HL-60 (cell line): ENCODE data around the gene TLCD1.
"Not testable (repeated sequence)": the region's sequence is repeated elsewhere in the genome, so short reads cannot be mapped to it uniquely, and the experiment has no call there.

Experiments used
- DNase-seq, 2 experiments: peaks; one replicate each; pipeline ENCODE4 v3.0.0-alpha.2; 2010 to 2020; ENCODE audit warnings: low read depth in 1 of 2, low spot score in 1 of 2
- H3K27ac ChIP-seq: fragments of 250-450 bp; sonication (Bioruptor Pico); replicated peaks from 2 replicates; pipeline ENCODE4 v1.5.1; 2020; ENCODE audit warnings: mild to moderate bottlenecking, moderate library complexity
- H3K27me3 ChIP-seq: fragments of 250-450 bp; sonication (Bioruptor Pico); 2 replicates; pipeline ENCODE4 v1.5.1; 2021; ENCODE audit warnings: mild to moderate bottlenecking, moderate library complexity; ENCODE audit not compliant: insufficient read depth, poor library complexity, severe bottlenecking
- H3K4me3 ChIP-seq: replicated peaks from 2 replicates; pipeline ENCODE4 v1.5.1; 2011; ENCODE audit warnings: mild to moderate bottlenecking, control low read depth, low read length; ENCODE audit not compliant: insufficient read depth
- GABPA ChIP-seq: IDR thresholded peaks from 2 replicates; pipeline ENCODE4 v1.6.1; 2012; ENCODE audit warnings: low read depth
- POLR2AphosphoS5 ChIP-seq: IDR thresholded peaks from 2 replicates; pipeline ENCODE4 v1.6.1; 2012; ENCODE audit warnings: low read depth
- SPI1 ChIP-seq: IDR thresholded peaks from 2 replicates; pipeline ENCODE4 v1.6.1; 2012; ENCODE audit warnings: low read depth, mild to moderate bottlenecking, borderline replicate concordance
- TF ChIP-seq, protein P1 (sequence below): IDR thresholded peaks from one replicate; pipeline ENCODE4 v1.5.1; 2011; ENCODE audit warnings: low read length, control low read depth, inconsistent platforms; ENCODE audit not compliant: insufficient read depth
- TF ChIP-seq, protein P2 (sequence below): IDR thresholded peaks from 2 replicates; pipeline ENCODE4 v1.6.1; 2012; ENCODE audit warnings: low read depth; ENCODE audit not compliant: insufficient replicate concordance

TLCD1 gene

DNA sequence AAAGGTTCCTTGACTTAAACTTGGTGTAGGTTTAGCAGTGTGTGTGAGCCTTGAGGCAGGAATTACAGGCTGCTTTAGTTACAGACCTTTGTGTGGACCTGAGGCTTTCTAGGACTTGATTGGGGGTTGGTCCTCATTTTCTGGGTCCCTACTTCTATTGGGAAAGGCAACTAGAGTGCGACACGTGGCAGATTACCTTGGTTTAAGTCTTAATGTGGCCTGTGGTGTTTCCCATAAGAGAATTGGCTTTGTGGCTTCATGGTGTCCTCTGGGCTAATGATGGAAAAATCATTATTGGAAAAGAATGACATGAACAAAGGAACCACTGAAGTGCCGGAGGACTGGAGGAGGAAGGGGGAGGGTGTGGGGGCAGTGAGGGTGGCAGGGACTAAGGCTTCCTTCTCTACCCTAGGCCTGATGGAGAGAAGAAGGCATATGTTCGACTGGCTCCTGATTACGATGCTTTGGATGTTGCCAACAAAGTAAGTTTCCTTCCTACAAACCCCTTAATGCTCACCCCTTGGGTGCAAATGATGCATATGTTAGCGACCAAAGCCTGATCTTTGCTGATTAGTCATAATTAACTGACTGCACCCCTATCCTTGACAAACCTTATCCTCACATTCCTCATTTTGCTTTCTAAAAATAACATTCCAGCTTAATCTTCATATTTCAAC is 2.7 kb downstream of the TLCD1 start:
- Histone ChIP-seq H3K4me3 (peak overlapping the region; percentile 76), H3K27me3 (no peaks in the 10 kb centered on the region), H3K27ac (no peak overlapping the region)
- no peak for TF ChIP-seq SPI1
- TF ChIP-seq, protein P1, sequence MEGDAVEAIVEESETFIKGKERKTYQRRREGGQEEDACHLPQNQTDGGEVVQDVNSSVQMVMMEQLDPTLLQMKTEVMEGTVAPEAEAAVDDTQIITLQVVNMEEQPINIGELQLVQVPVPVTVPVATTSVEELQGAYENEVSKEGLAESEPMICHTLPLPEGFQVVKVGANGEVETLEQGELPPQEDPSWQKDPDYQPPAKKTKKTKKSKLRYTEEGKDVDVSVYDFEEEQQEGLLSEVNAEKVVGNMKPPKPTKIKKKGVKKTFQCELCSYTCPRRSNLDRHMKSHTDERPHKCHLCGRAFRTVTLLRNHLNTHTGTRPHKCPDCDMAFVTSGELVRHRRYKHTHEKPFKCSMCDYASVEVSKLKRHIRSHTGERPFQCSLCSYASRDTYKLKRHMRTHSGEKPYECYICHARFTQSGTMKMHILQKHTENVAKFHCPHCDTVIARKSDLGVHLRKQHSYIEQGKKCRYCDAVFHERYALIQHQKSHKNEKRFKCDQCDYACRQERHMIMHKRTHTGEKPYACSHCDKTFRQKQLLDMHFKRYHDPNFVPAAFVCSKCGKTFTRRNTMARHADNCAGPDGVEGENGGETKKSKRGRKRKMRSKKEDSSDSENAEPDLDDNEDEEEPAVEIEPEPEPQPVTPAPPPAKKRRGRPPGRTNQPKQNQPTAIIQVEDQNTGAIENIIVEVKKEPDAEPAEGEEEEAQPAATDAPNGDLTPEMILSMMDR = no peak
- TF ChIP-seq POLR2AphosphoS5 = no peak
- no peak for TF ChIP-seq GABPA
- TF ChIP-seq, protein P2, sequence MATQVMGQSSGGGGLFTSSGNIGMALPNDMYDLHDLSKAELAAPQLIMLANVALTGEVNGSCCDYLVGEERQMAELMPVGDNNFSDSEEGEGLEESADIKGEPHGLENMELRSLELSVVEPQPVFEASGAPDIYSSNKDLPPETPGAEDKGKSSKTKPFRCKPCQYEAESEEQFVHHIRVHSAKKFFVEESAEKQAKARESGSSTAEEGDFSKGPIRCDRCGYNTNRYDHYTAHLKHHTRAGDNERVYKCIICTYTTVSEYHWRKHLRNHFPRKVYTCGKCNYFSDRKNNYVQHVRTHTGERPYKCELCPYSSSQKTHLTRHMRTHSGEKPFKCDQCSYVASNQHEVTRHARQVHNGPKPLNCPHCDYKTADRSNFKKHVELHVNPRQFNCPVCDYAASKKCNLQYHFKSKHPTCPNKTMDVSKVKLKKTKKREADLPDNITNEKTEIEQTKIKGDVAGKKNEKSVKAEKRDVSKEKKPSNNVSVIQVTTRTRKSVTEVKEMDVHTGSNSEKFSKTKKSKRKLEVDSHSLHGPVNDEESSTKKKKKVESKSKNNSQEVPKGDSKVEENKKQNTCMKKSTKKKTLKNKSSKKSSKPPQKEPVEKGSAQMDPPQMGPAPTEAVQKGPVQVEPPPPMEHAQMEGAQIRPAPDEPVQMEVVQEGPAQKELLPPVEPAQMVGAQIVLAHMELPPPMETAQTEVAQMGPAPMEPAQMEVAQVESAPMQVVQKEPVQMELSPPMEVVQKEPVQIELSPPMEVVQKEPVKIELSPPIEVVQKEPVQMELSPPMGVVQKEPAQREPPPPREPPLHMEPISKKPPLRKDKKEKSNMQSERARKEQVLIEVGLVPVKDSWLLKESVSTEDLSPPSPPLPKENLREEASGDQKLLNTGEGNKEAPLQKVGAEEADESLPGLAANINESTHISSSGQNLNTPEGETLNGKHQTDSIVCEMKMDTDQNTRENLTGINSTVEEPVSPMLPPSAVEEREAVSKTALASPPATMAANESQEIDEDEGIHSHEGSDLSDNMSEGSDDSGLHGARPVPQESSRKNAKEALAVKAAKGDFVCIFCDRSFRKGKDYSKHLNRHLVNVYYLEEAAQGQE = no peak
- DNase-seq = peak in 1 of 2 experiments; percentile 39

DNA sequence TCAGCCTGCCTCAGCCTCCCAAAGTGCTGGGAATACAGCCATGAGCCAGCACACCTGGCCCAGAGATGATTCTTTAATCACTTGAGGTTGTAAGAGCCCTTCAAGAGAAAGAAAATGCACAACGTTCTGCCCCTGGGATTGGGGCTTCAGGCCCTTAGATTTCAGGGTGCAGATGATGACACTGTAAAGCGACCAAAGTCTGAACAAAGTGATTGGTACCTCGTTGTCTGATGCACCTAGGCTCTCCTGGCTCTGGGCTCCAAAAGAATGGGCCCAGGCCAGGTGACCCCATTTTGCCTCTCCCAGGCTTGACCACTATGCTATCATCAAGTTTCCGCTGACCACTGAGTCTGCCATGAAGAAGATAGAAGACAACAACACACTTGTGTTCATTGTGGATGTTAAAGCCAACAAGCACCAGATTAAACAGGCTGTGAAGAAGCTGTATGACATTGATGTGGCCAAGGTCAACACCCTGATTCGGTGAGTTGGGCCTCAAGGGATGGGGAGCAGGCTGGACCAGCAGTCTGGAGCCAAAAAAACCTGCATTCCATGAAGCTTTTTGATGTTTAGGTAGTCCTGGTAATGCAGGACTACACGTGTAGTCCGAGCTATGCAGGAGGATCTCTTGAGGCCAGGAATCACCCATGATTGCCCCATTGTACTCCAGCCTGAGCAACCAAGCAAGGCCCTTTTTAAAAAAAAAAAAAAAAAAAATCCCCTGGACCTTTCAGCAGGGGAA is 3.4 kb downstream of the TLCD1 start:
- Histone ChIP-seq H3K27ac (peak overlapping the region; percentile 96), H3K27me3 (peaks cover 2% of the 10 kb centered on the region), H3K4me3 (peak overlapping the region; percentile 76)
- TF ChIP-seq, protein P1 = no peak
- TF ChIP-seq SPI1 (no peak), GABPA (no peak), POLR2AphosphoS5 (no peak)
- TF ChIP-seq, protein P2 = no peak
- DNase-seq = no peak

DNA sequence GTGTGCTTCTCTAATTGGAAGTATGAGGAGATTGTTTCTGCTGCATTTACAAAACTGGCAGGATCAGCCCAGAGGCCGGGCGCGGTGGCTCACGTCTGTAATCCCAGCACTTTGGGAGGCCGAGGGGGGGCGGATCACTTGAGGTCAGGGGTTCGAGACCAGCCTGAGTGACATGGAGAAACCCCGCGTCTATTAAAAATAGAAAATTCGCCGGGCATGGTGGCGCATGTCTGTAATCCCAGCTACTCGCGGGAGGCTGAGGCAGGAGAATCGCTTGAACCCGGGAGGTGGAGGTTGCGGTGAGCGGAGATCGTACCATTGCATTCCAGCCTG is 5.1 kb downstream of the TLCD1 start:
- H3K27me3 ChIP-seq, DNase-seq: not testable (repeated sequence)
- H3K27ac ChIP-seq = peak overlapping the region; percentile 96
- H3K4me3 ChIP-seq = peak overlapping the region; percentile 76

DNA sequence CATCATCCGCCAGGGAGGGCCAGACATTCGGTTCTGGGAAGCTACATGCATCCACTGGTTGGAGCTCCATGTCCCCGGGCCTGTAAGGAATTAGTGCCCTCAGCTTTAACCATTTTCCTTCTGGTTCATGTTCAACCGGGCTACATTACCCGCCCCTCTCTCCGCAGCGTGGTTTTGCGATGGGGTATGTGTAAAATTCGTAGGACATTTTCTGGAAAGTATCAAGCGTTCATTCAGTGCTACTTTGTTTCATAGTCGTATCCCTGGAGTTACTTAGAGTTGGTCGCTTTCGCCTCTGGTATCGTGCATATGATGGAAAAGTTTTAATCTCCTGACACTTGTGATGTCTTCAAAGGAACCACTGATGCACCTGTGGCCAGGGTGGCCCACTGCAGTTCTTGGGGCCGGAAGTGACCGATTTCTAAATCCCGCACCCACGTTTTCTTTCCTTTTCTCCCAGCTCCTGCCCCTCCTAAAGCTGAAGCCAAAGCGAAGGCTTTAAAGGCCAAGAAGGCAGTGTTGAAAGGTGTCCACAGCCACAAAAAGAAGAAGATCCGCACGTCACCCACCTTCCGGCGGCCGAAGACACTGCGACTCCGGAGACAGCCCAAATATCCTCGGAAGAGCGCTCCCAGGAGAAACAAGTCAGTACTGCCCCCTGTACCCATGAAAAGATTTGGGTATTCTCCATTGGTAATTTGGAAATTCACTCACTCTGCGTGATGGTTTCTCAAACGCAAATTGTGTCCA is 5.6 kb downstream of the TLCD1 start:
- TF ChIP-seq POLR2AphosphoS5 = no peak; the same call in 1 of the 2 replicates
- TF ChIP-seq, protein P2 = peak; percentile 11
- Histone ChIP-seq H3K27me3 (peaks cover 7% of the 10 kb centered on the region), H3K4me3 (peak overlapping the region; percentile 76), H3K27ac (peak overlapping the region; percentile 96)
- DNase-seq = peak; percentile 38 to 55
